ENCODE measurements around the gene NUPR2.
"Not testable (repeated sequence)": the region's sequence is repeated elsewhere in the genome, so short reads cannot be mapped to it uniquely, and the experiment has no call there.

NUPR2 gene

DNA sequence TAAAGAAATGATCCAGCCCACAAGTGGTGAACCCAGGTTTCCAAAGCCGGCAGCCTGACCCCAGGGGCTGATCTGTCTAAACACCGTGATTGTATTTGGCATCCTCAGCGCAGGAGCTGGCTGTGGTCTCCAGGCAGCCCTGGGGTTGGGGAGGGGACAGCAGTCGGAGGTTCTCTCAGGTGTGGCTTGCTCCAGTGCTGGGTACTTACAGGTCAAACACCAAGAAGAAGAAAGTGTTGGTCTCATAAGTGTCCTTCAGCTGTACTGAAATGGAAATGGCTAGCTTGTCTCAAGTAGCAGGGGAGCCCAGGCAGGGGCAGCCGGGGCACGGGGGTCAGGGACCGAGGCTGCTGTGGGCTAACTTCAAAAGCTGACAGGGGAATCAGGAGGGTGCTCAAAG, 29.5 kb downstream of the NUPR2 start:
- no peak for DNase-seq (ENCODE audit: low spot score)

DNA sequence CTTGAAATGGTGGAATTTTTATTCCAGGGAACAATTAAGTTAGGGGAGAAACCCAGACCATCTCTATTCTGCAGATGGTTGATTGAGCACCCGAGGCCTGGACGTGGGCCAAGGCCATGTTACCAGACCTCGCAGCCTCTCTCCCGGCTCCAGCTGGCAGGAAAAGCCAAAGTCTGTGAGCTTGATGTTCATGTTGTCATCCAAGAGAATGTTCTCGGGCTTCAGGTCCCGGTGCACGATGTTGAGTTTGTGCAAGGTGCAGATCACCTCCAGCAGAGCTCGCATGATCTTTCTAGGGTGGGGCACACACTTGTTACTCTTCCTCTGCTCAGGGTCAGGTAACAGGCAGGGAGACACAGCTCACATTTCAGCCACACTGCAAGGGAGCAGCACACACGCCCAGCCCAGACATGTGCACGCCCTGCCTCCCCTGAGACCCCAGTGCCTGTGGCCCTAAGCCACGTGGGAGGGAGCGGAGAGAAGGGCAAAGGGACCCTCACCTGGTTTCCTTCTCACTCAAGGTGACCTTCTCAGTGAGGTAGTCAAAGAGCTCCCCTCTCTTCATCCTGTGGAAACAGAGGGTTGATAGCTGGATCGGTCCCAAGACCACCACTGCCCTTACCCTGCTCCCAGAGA, 32.9 kb downstream of the NUPR2 start:
- DNase-seq (ENCODE audit: low spot score) = no peak

DNA sequence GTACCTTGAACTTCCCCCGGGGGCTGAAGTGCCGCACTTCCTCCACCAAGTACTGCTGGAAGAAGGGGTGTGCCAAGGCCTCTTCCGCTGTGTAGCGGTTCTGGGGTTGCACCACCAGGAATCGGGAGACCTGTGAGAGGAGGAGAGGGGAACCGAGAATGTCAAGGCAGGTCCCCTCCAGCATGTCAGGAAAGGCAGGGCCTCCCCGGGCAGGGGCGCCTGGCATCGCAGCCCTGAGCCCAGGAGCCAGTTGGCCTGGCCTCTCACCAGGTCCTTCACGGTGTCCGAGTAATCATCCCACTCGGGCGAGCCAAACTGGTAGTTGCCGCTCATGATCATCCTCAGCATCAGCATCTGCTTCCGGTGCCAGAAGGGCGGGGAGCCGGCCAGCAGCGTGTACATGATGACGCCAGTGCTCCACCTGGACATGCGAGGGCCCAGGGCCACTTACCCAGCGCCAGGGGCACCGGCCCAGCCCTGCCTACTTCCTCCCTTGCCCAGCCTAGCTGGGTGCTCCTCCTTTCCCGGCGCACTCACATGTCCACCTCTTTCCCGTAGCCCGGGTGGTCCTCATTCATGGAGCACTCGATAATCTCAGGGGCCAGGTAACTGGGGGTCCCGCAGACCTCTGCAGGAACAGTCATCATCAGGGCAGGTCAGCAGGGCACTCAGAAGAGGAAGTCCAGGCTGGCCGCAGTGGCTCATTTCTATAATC, 34.4 kb downstream of the NUPR2 start:
- no peak for DNase-seq (ENCODE audit: low spot score)

DNA sequence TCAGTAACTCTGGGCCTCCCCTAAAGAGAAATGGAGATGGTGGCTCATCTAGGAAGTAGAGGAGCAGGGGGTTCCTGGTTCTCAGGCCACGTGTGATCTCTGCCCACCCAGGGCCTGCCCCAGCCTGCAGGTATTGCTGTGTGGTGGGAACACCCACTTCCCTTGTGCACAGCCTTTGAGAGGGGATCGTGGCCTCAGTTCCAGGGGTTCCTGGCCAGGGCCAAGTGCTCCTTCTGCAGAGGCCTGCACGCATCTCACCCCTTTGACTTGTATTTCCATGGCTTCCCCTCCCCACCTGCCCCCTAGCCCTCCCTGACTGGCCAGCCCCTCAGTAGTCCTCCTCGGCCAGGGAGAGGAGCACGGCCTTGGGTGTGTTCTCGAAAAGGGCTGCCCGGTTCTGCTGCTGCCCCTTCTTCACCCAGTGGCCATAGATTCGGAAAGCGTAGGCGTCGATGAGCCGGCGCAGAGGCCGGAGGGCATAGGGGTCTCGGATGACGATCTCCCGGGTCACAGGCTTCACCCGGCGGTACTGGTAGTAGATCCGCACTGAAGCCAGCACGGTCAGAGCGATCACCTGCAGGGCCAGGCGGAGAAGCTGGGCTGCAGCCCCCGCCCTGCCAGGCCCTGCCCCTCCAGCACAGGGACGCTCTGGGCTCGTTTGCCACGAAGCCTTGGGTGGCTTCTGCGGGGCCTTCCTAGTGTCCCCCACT, 35.3 kb downstream of the NUPR2 start:
- DNase-seq (ENCODE audit: low spot score) = not testable (repeated sequence)

DNA sequence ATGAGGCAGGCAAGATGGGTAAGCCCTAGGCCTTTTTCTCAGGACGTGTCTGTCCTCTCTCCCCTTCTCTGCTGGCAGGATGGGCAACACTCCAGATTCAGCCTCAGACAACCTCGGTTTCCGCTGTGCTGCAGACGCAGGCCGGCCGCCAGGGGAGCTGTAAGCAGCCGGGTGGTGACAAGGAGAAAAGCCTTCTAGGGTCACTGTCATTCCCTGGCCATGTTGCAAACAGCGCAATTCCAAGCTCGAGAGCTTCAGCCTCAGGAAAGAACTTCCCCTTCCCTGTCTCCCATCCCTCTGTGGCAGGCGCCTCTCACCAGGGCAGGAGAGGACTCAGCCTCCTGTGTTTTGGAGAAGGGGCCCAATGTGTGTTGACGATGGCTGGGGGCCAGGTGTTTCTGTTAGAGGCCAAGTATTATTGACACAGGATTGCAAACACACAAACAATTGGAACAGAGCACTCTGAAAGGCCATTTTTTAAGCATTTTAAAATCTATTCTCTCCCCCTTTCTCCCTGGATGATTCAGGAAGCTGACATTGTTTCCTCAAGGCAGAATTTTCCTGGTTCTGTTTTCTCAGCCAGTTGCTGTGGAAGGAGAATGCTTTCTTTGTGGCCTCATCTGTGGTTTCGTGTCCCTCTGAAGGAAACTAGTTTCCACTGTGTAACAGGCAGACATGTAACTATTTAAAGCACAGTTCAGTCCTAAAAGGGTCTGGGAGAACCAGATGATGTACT, 36.6 kb downstream of the NUPR2 start:
- DNase-seq (ENCODE audit: low spot score) = no peak

DNA sequence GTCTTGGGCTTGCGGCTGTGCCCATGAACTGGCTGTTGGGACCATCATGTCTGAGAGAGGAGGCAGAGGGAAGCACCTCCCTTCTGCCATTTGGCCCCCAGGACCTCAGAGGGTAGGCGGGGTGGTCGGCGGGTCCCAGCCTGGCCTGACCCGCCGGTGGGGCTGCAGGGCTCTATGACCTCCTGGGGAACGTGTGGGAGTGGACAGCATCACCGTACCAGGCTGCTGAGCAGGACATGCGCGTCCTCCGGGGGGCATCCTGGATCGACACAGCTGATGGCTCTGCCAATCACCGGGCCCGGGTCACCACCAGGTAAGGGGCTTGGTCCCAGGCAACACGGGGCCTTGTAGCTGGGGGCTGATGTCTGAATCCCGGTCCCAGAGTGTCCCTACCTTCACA, 38.0 kb downstream of the NUPR2 start:
- DNase-seq (ENCODE audit: low spot score) = no peak

DNA sequence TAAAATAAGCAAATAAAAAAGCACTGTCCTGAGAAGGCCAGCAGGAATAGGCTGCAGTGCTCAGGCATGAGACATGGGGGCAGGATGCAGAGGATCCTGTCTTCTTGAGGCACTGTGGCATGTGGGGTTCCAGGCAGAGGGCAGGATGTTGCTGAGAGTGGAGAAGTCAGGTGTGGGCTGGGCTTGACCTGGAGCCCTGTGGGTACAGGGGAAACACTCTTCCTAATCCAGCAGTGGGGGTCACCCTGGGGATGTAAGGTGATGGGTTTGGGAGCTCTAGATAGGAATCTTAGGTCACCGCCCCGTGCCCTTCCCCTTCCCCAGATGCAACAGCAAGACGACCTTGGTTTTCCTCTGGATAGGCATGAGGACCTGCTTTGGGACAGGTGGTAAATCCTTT, 38.5 kb downstream of the NUPR2 start:
- DNase-seq (ENCODE audit: low spot score) = no peak

DNA sequence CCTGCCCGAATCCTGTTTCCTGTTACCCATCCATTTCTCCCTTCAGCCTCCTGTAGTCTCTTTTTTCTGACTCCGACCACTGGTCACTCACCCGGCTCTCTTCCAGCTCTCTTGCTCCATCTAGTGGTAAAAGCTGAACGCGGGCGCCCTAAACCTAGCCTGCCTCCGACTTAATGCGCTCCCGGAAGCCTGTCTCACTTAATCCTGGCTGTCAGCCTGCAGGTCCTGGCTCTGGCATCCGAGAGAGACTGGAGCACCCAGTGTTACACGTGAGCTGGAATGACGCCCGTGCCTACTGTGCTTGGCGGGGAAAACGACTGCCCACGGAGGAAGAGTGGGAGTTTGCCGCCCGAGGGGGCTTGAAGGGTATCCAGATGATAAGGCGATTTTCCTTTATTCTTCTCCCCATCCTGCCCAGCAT, 41.8 kb downstream of the NUPR2 start:
- DNase-seq (ENCODE audit: low spot score) = peak; percentile 82

DNA sequence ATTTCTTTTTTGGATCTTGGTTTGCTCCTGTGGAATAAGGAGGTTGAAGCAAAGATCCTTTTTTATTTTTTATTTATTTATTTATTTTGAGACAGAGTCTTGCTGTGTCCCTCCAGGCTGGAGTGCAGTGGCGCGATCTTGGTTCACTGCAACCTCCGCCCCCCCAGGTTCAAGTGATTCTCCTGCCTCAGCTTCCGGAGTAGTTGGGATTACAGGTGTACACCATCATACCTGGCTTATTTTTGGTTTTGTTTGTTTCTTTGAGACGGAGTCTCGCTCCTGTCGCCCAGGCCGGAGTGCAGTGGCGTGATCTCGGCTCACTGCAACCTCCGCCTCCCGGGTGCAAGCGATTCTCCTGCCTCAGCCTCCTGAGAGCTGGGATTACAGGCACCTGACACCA, 49.8 kb downstream of the NUPR2 start:
- DNase-seq (ENCODE audit: low spot score) = not testable (repeated sequence)

All from HuH-7.5 (cell line).